Measurements from ENCODE around the gene ATP7B. TPM values are rescaled to one million over a fixed set of nuclear protein-coding genes. Genes with fewer than 3 reads are reported as not detected.
"Not testable (repeated sequence)": the region's sequence is repeated elsewhere in the genome, so short reads cannot be mapped to it uniquely, and the experiment has no call there.

Gene ATP7B
- total RNA-seq, 1 donor from 2014 or later, result 3.8 TPM

DNA sequence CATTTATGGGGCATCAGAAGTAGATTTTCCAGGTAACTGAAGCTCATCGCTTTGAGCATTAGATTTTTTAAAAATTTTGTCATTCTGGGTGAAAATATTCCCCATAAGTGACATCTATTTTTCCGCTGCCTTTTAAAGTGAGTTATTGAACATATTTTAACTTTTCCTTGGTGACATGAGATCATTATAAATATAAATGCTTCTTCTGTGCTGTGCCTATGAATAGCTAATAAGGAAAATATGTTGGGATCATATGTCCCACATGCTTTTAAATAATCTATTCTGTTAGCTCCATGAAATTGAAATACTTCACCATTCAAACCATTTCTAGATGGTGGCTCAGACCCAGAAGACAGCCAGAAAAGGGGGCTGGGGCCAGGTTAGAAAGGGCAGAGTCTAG, 14.1 kb downstream of the ATP7B start:
- no peak overlapping the region for H3K27ac ChIP-seq (replicated peaks)
- no peaks in the 10 kb centered on the region for H3K9me3 ChIP-seq (replicated peaks)
- intact Hi-C loops (cut with micrococcal nuclease), result no loop called here
- peaks cover 44% of the 10 kb centered on the region for H3K4me1 ChIP-seq
- H3K36me3 ChIP-seq, result no peaks in the 10 kb centered on the region
- H3K4me3 ChIP-seq, result no peak overlapping the region
- DNase-seq, result no peak
- H3K27me3 ChIP-seq (ENCODE audit: low read depth), result no peaks in the 10 kb centered on the region
- TF ChIP-seq, protein P1, sequence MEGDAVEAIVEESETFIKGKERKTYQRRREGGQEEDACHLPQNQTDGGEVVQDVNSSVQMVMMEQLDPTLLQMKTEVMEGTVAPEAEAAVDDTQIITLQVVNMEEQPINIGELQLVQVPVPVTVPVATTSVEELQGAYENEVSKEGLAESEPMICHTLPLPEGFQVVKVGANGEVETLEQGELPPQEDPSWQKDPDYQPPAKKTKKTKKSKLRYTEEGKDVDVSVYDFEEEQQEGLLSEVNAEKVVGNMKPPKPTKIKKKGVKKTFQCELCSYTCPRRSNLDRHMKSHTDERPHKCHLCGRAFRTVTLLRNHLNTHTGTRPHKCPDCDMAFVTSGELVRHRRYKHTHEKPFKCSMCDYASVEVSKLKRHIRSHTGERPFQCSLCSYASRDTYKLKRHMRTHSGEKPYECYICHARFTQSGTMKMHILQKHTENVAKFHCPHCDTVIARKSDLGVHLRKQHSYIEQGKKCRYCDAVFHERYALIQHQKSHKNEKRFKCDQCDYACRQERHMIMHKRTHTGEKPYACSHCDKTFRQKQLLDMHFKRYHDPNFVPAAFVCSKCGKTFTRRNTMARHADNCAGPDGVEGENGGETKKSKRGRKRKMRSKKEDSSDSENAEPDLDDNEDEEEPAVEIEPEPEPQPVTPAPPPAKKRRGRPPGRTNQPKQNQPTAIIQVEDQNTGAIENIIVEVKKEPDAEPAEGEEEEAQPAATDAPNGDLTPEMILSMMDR (IDR thresholded peaks at IDR 0.05; ENCODE audit: borderline replicate concordance), result no peak

DNA sequence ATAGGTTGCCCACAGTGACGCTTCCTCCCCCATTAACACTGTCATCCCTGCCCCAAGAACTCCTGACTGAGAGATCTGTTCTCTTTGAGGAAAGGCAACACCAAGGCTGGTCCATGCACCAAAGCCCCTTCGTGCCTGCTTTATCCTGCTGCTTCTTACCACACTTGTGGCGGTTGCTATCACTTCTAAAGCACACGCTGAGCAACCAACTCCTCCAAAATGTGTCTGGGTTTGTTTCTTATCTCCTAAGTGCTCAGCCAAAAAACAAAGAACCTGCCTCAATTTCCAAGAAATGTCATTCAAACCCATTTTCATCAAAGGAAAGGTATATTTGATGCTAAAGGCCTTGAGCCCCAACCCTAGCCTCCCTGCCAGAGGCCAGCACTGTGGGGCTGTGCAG, 14.6 kb downstream of the ATP7B start:
- Histone ChIP-seq H3K9me3 (replicated peaks) (no peaks in the 10 kb centered on the region), H3K4me1 (peaks cover 44% of the 10 kb centered on the region), H3K27me3 (ENCODE audit: low read depth) (no peaks in the 10 kb centered on the region), H3K4me3 (no peak overlapping the region), H3K36me3 (no peaks in the 10 kb centered on the region), H3K27ac (replicated peaks) (no peak overlapping the region)
- TF ChIP-seq, protein P1 (IDR thresholded peaks at IDR 0.05; ENCODE audit: borderline replicate concordance), result no peak
- DNase-seq, result no peak
- intact Hi-C loops (cut with micrococcal nuclease), result no loop called here

DNA sequence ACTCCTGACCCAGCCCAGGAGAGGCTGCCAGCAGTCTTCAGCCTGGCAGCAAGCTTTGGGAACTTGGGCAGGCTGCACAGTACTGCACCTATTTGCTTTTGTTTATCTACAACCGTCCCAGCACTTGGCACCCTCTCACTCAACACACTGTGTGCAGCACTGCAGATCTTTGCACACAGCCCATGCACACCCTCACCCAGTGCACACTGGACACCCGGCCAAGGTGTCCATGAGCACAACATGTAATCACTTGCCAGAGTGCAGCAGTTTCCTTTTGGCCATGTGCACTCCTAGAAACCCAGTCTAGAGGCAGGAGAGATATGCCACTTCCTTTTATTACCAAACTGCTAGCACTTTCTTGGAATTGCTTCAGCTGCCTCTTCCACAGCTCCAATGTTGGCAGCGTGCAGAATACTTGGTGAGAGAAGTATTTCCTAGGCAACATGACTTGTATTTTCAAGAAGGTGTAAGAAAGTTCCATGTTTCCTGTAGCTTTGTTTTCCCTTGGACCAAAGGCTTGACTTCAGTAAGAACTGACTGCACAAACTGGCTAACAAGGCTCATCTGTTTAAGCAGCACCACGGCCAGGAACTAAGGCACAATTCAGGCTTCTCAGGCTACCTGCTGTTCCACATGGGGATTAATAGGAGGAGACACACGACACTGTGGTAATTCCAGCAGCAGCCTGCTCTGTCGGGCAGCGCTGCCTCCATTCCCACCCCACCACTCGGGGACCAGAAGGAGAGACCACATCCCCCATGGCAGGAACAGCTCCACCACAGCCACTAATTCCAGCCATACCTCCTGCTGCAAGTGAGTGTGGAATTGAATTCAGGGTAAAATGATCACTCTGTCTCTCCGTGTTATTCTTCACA, 15.3 kb downstream of the ATP7B start:
- intact Hi-C loops (cut with micrococcal nuclease), result no loop called here
- H3K4me3 ChIP-seq, result peak overlapping the region; percentile 39
- peak overlapping the region; percentile 70 for H3K27ac ChIP-seq (replicated peaks)

DNA sequence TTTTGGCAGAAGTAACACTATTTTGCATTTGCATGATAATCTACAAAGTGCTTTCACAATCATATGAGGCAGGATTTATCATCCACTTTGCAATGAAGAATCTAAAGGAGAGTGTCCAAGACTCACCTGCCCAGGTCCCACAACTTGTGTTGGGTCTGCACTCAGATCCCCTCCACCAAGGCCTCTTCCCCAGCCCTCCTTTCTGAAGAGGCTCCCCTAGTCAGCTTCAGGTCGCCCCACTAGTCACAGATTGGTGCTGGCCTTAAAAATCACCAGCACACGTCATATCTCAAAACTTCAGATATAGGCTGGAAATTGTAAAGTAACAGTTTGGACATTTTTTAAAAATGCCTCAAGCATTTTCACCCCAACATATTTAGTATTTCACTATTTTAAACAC, 17.5 kb downstream of the ATP7B start:
- H3K36me3 ChIP-seq, result no peaks in the 10 kb centered on the region
- no peak overlapping the region for H3K4me3 ChIP-seq
- no peak overlapping the region for H3K27ac ChIP-seq (replicated peaks)
- TF ChIP-seq, protein P1 (IDR thresholded peaks at IDR 0.05; ENCODE audit: borderline replicate concordance), result no peak
- DNase-seq, result no peak
- intact Hi-C loops (cut with micrococcal nuclease), result no loop called here
- no peaks in the 10 kb centered on the region for H3K9me3 ChIP-seq (replicated peaks)
- no peaks in the 10 kb centered on the region for H3K27me3 ChIP-seq (ENCODE audit: low read depth)
- peaks cover 28% of the 10 kb centered on the region for H3K4me1 ChIP-seq

More for the DNA sequence above, 15.3 kb downstream of the ATP7B start:
- Histone ChIP-seq H3K4me1 (peaks cover 44% of the 10 kb centered on the region), H3K27me3 (ENCODE audit: low read depth) (no peaks in the 10 kb centered on the region), H3K36me3 (no peaks in the 10 kb centered on the region), H3K9me3 (replicated peaks) (no peaks in the 10 kb centered on the region)
- TF ChIP-seq, protein P1 (IDR thresholded peaks at IDR 0.05; ENCODE audit: borderline replicate concordance), result no peak
- peak; percentile 35 for DNase-seq

DNA sequence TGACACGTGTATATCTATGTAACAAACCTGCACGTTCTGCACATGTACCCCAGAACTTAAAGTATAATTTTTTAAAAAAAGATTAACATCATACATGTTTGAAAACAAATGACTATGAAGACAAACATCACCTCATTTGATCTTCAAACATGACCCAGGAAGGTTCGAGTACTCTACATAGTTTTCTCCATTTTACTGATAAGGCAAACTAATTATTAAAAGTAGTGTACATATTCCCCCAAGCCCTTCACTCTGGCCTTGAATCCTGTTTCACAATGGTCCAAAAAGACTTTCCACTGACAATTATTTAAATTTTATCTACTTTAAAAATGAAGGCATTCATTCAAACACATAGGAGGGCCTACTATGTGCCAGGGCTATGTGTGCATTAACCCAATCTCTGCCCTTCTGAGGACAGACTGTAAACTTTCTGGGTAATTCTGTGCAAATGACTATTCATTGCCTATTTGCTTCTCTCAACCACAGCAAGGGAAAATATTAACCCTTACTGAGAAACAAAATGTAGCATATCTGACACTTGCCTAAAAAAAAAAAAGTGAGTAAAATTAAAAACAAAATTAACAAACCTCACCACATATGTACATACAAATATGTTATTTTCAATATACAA, 22.1 kb downstream of the ATP7B start:
- intact Hi-C loops (cut with micrococcal nuclease), result no loop called here
- TF ChIP-seq, protein P1 (IDR thresholded peaks at IDR 0.05; ENCODE audit: borderline replicate concordance), result no peak
- Histone ChIP-seq H3K4me3 (no peak overlapping the region), H3K27me3 (ENCODE audit: low read depth) (no peaks in the 10 kb centered on the region), H3K9me3 (replicated peaks) (peaks cover 9% of the 10 kb centered on the region), H3K36me3 (no peaks in the 10 kb centered on the region), H3K27ac (replicated peaks) (no peak overlapping the region), H3K4me1 (no peaks in the 10 kb centered on the region)
- no peak for DNase-seq

DNA sequence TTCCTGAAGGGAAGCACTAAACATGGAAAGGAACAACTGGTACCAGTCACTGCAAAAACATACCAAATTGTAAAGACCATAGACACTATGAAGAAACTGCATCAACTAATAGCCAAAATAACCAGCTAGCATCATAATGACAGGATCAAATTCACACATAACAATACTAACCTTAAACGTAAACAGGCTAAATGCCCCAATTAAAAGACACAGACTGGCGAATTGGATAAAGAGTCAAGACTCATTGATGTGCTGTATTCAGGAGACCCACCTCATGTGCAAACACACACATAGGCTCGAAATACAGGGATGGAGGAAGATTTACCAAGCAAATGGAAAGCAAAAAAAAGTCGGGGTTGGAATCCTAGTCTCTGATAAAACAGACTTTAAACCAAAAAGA, 26.3 kb downstream of the ATP7B start:
- H3K4me1 ChIP-seq, result peaks cover 11% of the 10 kb centered on the region
- H3K27me3 ChIP-seq (ENCODE audit: low read depth); H3K9me3 ChIP-seq (replicated peaks); DNase-seq; H3K36me3 ChIP-seq; H3K27ac ChIP-seq (replicated peaks); intact Hi-C loops (cut with micrococcal nuclease); H3K4me3 ChIP-seq: not testable (repeated sequence)

DNA sequence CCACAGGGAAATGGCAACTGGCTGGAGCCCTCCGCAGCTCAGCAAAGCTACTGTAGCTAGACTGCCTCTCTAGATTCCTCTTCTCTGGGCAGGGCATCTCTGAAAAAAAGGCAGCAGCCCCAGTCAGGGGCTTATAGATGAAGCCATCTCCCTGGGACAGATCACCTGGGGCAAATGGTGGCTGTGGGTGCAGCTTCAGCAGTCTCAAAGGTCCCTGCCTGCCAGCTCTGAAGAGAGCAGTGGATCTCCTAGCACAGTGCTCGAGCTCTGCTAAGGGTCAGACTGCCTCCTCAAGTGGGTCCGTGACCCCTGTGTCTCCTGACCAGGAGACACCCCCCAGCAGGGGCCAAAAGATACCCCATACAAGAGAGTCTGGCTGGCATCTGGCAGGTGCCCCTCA, 28.0 kb downstream of the ATP7B start:
- DNase-seq; intact Hi-C loops (cut with micrococcal nuclease); H3K9me3 ChIP-seq (replicated peaks); H3K4me3 ChIP-seq; H3K27me3 ChIP-seq (ENCODE audit: low read depth); H3K36me3 ChIP-seq; H3K27ac ChIP-seq (replicated peaks): not testable (repeated sequence)
- H3K4me1 ChIP-seq, result peaks cover 19% of the 10 kb centered on the region

Data from left ventricle myocardium inferior (tissue), 1 donor.